NCI-H748 treated with DMSO at 0.1 percent for 48 hours (cell line): ENCODE results near the gene SDR39U1.

Source experiments
- DNase-seq: peaks from one replicate; lab custom pipeline; 2025; lab: John Stamatoyannopoulos, UW

SDR39U1 gene

DNA sequence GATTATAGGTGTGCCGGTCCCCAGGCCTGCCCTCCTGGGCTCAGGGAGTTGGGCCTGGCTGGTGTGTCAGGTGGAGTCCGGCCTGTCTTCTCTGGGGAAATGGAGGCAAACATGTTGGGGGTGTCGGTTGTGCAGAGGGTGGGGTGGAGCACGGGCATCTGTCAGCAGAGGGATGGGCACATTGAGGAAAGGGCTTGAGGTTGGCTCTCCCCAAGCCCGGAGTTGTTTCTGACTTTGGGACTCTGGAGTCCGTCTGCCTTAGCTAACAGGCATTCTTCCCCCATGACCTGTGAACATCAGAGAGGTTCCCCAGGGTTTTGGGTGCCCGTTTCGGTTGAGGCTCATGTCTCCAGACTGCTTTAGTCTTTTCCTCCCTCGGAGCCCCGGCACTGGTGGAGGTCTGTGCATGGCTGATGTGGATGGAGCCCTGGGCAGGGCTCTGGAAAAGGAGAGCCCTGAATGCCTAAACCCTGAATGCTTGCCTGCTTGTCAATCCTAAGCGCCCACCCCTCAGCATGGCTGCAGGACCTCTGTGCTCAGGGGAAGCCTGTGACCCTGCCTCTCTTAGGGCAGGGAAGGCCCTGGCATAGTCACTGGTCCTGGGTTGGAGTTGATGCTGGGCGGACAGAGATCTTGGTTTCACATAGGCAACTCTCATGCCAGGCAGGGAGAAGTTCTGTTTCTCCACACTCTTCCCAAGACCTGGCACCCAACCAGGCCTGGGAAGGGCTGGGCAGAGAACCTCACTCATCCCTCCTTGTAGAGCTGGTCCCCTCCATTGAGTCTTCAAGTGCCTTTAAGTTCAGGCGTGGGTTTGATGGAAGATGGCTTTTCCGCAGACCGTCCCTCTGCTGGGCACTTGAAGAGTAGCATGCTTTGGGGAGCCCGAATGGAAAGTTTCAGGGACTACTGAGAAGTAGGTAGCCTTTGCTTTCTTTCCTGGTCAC is 30.9 kb downstream of the SDR39U1 start:
- DNase-seq = no peak

DNA sequence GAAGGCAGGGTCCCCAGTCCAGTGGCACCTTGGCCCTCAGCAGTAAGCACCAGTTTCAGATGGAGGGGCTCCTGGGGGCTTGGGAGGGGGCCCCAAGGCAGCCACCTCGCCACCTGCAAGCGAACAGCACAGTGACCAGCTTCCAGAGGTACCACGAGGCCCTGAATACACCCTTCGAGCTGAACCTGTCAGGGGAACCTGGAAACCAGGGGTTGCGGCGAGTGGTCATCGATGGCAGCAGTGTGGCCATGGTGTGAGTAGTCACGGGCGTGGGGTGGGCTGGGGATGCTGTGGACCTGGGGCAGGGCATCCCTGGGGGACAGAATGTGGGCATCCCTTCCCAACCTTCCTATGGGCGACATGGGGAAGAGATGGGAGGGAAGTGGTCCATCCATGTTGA is 32.6 kb downstream of the SDR39U1 start:
- no peak for DNase-seq

DNA sequence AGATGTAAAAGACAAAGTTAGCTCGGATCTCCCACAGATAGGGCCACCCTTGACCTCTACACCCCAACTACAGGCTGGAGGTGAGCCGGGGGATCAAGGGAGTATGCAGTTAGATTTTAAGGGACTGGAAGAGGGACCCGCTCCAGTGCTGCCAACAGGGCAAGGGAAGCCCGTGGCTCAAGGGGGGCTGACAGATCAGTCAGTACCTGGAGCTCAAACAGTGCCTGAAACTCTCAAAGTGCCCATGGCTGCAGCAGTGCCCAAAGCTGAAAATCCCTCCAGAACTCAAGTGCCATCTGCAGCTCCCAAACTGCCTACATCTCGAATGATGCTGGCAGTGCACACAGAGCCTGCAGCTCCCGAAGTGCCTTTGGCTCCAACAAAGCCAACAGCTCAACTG is 33.4 kb downstream of the SDR39U1 start:
- DNase-seq = no peak

DNA sequence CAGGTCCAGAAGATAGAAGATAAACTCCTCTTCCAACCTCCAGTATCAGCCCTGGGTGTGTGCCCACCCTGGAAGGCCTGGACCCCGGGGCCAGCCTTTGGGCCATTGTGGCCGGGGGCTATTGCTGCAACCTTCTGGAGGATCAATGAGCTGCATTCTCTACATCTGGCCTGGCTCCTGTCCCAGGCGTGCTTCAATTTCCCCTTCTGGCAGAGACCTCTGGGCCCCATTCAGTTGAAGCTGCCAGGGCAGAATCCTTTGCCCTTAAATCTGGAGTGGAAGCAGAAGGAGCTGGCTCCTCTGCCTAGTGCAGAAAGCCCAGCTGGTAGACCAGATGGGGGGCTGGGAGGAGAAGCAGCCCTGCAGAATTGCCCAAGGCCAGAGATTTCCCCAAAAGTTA is 33.8 kb downstream of the SDR39U1 start:
- no peak for DNase-seq

DNA sequence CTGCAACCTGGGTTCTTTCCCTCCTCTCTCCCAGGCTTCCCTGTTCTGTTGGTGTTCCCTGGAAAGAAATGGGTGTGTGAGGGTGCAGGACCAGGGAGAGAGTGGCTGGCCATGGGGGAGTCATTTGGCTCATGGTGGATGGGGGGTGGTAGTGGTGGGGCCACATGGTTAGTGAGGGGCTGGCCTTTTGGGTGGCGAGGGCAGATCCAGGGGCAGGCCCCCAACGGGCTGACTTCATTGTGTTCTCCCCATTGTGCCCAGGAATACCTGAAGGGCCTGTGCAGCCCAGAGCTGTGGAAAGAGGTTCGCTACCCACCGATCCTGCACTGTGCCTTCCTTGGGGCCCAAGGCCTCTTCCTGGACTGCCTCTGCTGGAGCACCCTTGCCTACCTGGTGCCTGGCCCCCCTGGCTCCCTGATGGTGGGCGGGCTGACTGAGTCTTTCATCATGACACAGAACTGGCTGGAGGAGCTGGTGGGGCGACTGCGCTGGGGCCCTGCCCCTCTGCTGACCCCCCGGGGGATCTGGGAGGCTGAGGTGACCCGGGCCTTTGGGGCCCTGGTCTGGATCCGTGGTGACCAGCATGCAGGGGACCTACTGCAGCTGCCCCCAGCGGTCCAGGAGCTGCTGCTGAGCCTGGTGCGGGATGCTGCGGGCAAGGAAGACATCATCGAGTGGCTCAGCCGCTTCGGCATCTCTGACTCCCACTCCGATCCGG is 34.8 kb downstream of the SDR39U1 start:
- no peak for DNase-seq

DNA sequence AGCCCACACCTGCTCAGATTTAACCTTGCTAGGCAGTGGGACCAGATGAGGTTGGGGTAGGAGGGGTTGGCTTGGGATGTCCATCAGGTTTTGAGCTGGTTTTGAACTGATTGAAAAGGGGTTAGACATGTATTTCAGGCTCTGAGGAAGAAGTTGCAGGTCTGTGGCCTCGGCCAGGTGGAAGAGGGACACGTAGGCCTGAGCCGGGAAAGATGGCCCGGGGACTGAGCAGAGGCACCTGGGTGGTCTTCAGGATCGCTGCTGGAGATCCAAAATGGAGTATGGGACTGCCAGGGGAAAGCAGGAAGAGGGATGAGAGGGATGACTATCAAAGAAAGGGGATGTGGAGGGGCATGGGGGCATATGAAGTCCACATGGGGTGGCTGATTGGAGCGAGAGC is 36.2 kb downstream of the SDR39U1 start:
- DNase-seq = no peak

DNA sequence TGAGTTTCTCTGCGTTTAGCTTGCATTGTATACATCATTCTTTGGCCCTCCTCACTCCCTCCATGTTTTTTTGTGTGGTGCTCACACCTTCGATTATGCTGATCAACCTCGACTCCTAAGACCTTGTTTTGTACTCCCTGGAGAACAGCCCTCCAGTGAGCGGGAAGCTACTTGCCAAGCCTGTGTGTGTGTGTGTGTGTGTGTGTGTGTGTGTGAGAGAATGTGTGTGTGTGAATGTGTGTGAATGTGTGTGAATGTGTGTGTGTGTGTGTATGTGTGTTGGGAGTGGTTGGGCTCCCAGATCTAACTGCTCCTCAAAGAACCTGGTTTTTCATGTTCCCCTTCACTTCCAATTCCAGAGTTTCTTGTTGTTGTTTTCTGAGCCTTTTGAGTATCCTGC is 37.8 kb downstream of the SDR39U1 start:
- no peak for DNase-seq

DNA sequence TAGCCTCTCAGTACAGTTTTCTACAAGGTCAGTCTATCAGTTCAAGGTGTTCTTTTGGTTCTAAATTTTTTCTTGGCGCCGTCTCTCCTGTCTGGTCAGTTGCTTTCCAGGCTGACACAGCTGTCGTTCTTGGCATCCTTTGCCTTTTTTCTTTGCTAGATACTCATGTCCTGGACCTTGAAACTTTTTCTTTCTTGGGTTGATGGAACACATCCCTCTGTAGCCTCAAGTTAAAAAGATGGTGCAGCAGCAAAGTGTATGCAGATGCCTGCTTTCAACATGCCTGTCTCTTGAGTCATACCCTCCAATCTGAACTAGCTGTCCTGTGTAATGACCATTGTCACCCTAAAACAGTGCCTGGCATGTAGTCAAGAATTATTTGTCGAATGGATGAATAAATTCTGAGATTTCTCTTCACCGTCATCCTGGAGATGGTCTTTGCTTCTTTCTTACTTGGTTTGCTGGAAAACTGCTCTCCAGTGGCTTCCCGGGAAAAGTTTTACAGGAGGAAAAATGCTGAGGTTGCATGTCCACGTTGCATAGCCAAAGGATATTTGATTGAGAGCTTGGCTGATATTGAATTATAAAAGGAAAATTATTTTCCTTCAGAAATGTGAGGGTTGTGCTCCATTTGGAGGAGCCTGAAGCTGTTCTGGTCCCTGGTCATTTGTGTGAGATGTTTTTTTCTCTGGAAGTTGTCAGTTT is 39.1 kb downstream of the SDR39U1 start:
- DNase-seq = no peak

DNA sequence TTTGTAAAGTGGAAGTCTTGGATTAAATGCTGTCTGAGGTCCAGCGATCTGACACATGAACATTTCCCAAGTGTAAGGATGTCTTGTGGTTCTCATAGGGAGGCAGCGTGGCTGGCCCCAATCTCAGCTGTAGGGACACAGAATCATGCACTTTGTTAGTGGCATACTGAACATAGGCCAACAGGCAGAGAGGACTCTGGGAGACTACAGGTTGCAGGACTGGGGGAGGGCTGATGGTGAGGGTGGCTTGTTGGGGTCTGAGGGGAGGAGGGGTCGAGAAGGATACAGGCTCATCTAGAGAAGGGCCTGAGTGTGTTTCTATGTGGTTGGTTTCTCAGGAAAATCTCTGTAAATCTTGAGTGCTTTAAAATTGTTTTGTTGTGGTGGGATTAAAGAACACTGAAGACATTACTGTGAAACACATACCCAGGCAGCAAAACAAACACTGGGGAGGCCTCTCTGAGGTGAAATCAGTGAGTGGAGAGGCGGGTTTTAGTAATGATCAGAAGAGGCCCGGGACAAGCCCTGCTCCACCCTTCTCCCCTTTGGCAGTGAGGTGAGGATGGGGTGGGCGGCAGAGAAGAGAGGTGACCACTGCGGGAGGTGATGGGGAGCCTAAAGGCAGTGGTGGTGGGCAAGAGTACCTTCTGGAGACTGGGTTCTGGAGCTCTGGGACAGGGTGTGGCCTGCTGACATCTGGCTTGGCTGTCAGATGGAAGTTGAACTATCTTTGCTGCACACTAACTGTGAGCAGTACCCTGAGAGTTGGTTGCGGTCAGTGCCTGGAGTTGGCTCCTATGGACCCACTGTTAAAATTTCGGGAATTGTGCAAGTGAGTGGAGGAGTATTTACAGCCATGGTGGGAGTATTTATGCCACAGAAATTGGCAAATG is 40.5 kb downstream of the SDR39U1 start:
- no peak for DNase-seq

DNA sequence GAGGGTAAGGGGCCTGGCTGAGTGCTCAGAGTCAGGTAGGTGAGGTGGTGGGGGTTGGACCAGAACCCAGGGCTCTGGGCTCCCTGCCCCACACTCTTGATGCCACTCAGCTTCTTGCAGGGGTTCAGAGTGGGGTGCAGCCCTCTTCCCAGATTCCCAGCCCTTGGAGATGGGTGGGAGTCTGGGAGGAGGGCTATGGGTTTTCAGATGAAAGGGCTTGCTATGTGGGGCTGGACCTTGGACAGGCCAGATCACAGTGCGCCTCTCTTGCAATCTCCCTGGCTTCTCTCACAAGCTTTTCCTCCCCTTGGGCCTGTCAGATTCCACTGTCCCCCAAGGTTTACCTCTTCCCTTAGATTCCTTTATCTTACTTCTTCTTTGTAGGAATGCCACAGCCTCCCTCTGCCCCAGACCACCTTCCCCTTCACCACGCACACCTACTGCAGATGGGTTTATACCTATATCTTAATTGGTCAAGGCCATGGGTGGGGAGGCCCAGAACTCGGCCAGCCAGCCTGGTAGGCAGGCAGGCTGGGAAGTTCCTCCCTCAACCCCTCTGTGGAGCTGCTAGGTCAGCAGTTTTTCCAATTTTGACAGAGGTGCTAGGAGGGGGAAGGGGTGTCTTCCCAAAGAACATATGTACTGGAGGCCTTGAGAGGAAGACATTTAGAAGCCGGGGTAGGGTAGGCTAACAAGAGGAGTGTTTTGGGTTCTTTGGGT is 42.4 kb downstream of the SDR39U1 start:
- DNase-seq = no peak

DNA sequence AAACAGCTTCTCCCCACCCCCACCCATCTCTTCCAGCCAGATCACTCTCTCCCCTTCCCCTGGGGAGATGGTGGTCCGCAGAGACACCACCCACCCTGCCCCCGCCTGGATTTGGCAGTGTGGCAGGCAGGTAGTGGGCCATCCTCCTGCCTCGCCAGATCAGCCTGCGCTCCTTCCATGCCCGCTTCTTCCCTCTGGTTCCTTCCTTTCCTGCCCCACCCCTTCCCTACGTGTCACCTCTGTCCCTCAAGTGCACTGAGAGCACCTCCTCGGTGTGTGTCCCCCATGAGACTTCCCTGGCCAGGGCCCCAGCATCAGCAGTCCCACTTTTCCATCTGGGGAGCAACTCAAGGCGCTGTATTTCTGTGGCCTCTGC is 43.1 kb downstream of the SDR39U1 start:
- DNase-seq = no peak

DNA sequence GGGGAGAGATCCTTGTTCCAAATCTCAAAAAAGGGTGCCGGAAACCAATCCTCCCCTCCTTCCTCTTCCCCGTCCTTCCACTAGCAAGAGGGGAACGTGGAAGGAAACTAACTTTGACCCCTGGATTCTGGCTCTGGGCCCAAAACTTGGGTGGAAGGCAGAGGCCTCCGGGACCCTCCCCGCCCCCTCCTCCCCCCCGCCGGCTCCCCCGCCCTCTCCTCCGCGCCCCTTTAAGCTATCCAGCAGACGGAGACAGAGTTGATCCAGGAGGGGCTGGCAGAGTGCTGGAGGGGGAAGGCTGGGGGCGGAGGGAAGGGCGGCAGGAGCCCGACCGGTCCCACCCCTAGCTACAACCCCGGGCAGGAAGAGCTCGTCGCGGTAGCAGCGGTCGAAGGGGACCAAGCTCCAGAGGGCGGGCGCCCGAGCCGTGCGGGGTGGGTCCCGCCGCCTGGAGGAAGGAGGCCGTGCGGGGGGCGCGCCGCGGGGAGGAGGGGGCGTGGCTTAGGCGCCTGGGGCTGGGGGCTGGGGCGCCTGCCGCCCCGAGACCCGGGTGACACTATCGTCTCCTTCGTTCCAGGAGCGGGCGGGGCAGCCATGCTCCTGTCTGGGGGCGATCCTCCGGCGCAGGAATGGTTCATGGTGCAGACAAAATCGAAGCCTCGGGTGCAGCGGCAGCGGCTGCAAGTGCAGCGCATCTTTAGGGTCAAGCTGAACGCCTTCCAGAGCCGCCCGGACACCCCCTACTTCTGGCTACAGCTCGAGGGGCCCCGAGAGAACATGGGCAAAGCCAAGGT is 43.7 kb downstream of the SDR39U1 start, which contains the start of gene NYNRIN:
Gene NYNRIN, plus strand, starts transcription at position 351 of the 794 bp plus-strand sequence. Its CDS starts 244 bp downstream, at position 595.
- DNase-seq = no peak

DNA sequence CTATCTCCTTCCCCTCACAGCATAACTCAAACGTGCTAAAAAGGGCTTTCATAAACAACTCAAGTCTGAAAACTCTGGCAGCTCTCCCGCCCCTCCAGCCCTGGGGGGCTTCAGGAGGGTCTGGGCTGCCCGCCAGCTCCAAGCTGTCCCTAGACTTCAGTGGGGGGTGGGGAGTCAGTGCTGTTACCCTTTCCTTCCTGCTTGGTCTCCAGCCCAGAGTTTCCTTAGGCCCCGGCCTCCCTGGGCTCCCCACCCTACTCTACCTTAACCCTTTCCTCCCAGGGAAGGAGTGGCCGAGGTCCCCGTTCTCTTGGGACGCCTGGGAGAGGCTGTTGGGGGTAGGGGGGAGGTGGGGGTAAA is 44.3 kb downstream of the SDR39U1 start:
- no peak for DNase-seq

DNA sequence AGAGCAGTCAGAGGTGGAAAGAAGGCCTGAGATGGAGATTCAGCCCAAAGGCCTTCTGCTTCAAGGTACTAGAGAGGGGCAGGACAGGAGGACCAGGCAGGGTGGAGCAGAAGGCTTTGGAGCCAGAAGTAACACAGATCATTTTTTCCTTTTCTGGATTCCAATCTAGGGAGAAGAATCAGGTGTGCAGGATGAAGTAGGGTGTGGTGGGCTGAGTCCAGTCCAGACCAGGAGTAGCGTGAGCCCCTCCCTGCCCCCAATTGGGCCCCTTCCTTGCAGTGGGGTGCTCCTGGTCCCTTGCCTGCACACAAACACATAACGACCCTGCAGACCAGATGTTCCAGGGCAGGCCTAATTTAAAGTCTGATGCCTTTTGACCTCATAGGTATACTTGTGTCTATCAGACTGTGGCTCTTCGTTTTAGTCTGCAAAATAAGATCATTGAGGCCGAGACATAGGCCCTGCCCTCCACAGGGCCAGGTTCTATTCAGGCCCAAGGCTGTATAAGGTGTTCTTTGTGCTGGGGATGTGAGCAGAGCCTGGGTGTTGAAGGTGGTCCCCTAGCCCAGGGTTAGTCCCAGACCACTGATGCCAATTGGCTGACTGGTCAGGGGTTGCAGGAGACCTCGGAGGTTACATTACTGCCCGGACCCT is 44.8 kb downstream of the SDR39U1 start:
- DNase-seq = no peak

DNA sequence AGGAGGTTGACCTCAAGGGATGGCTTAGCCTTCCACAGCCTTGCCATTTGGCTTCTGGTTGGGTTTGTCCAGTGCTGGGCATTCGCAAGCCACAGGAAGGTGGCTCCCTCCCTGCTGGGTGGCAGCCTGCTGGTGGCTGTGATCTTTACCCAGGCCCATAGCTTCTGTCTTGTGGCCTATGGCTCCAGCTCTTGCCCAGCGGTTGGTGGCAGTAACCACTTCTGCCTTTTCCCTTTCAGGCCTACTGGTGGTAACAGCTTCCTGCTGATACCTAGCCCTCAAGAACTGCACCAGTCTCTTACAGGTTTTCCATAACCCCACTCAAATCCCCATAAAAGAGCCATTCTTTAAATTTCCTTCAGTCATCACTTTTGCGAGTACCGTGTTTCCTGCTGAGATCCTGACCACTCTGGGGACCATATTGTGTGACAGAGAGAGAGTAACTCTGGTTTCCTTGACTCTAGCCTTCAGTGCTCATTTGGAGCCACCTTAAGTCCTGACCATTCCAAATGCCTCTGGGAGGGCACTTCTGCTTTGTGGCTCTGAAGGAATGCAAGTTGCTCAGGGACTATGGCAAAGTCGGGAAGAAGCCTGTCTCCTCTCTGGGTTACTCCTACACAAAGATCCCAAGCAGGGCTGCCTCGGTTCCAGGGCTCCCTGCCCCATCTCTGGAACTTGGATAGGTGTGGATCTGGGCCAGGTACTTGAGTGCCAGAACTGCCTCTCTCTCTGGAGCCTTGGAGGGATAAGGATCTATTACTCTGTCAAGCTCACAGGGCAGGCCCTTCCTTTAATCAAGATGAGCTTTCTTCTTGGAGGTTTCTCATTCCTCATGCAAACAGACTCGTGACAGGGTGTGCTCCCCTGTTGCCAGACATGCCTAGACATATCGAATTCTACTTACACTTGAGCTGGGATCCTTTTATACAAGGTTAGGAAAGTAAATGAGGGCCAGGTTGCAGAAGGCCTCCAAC is 46.7 kb downstream of the SDR39U1 start:
- DNase-seq = no peak

DNA sequence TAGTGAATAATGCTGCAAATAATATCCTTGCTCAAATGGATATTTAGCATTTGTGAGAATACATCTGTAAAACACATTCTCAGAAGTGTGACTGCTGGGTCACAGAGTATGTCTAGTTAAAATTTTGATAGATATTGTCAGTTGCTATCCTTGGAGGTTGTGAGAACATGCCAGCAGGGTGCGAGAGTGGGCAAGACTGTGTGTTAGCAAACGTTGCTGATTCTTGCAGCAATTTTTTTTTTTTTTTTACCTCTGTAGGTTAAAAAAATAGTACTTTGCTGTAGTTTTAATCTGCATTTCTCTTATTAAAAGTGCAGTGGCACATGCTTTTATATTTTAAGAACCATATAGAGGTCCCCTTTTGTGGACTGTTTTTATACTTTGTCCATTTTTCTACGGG is 48.3 kb downstream of the SDR39U1 start:
- DNase-seq = no peak

DNA sequence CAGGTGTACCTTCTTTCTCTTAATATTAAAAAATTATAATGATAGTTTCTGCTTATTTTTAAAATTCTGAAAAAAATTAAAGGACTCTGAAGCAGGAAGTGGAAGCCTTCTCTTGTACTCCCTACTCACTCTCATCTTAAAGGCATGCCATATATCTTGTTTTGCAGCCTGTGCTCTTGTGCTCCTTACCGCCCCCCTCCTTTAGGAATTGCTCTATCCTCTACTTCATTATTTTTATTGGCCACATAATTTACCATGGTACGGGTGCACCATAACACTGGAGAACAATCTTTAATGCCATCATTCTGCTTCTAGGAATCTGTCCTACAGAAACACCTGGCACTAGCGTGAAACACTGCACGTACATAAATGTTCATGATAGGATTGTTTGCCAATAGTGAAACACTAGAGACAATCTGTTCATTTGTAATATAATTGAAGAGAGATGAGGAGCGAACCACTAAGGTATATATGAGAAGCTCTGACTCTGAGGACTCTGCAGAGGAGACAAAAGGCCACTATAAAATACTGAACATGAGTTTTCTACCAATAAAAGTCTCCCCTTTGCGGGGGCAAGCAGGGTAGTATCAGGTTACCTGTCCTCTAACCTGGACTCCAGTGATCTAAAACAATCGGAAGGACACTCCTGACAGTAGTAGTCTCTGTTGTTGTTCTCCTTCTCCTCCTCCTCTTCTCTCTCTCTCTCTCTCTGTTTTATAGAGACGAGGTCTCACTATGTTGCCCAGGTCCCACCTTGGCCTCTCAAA is 50.1 kb downstream of the SDR39U1 start:
- DNase-seq = peak; percentile 42
